Endometrium (tissue), 2 donors: ENCODE data around the gene DEGS1.

Source experiments
- FAIRE-seq: peaks from 2 replicates; lab custom pipeline; 2012; peaks lifted over from hg19 to GRCh38; lab: Jason Lieb, UNC
- donor health status: control.
- donor health status: control.

DEGS1 gene

DNA sequence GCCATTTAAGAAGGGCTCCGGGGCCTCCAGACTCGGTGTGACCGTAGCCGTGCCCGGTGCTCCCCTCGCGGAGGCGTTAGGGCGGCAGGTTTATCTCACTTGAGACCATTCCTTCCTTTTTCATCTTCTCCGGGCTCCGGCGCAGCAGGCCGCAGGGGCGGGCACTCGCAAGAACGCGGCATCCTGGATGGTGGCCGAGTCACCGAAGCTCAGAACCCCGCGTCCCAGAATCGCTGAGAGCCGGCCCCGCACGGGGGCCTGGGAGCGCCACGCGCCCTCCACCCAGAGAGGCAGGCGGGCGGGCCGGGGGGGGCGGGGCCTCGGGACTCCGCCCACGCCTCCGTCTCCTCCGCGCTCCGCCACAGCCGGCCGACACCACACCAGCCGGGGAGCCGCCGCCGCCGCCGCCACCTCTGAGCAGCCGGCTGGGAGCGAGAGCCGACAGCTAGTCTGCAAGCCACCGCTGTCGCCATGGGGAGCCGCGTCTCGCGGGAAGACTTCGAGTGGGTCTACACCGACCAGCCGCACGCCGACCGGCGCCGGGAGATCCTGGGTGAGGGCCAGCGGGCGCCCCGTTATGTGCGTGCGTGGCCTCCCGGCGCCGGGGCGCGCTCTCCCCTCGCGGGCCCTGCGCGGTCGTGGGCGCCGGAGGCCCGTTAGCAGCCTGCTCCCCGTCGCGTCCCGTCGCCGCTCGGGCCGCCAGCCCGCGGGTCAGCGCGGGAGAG, at the start of gene DEGS1:
Gene DEGS1 (plus strand): TSS at position 375 of the 725 bp plus-strand sequence. CDS start 97 bp downstream, at position 472.
- no peak for FAIRE-seq

DNA sequence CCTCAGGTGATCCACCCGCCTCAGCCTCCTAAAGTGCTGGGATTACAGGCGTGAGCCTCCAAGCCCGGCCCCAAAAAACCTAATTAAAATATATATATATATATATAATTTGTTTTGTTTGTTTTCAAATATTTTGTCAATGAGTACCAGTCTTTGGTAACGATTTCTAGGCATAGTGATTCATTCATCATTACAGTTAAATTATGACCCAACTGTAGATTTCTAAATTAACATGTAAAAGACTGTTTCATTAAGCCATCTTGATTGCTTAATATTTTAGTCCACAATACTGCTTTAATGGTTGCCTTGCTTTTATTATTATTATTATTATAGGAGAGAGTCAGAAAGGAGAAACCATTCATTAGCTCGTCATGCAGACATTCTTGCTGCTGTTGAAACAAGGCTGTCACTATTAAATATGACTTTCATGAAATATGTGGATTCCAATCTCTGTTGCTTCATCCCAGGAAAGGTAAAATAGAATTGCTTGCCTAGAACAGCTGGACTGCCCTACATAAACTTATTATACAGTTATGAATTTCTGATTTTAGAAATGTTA, 49.2 kb upstream of the DEGS1 start:
- no peak for FAIRE-seq

DNA sequence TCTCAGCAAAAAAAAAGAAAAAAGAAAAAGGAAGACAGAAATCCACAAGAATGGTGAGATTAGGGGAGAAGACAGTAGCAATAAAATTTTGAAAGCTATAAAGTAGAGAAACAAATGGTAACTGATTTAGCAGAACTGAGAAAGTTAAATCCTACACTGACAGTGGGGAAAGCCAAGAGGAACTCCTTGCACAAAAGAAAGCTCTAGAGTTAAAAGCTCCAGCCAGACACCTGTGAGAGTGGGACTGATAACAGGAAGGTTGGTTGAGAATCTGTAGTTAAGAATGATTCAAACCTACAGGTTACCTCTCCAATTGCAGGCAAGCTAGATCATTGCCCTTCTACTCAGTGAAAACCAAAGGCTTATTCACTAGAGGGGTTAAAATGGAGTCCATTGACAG, 45.5 kb upstream of the DEGS1 start:
- no peak for FAIRE-seq

DNA sequence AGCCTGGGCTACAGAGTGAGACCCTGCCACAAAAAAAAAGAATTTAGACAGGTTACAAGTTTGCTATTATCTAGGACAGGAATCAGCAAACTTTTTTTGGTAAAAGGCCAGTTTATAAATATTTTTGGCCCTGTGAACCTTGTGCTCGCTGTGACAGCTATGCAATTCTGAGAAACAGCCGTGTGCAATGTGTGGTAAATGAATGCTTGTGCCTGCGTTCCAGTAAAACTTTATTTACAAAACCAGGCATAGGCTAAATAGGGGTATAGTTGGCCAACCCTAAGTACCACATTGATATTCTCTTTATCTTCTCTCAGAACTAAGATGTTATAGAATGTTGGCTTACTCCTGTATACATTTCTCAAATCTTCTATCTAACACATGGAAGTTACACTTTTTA, 44.8 kb upstream of the DEGS1 start:
- FAIRE-seq, result no peak

DNA sequence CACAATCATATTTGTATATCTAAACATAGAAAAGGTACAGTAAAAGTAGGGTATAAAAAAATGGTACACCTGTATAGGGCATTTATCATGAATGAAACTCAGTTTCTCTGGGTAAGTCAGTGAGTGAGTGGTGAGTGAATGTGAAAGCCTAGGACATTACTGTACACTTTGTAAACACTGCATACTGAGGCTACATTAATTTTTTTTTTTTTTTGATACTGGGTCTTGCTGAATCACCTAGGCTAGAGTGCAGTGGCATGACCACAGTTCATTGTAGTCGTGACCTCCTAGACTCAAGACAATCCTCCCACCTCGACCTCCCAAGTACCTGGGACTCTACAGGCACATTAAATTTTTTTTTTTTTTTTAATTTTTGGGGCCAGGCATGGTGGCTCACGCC, 41.3 kb upstream of the DEGS1 start:
- no peak for FAIRE-seq

DNA sequence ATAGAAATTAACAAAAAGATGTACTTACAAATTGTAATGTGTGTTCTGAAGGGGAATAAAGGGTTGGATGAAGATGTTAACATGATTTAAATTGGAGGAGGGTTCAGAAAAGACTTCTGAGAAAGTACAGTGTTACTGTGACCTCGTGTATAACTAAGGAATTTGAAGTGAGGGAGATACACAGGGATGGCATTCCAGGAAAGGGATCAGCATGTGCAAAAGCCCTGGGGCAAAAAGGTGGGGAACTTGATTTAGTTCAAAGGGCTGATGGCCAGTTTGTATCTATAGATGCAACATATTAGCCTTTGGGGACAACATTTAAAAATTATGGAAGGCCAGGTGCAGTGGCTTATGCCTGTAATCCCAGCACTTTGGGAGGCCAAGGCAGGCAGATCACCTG, 33.3 kb upstream of the DEGS1 start:
- FAIRE-seq, result no peak

DNA sequence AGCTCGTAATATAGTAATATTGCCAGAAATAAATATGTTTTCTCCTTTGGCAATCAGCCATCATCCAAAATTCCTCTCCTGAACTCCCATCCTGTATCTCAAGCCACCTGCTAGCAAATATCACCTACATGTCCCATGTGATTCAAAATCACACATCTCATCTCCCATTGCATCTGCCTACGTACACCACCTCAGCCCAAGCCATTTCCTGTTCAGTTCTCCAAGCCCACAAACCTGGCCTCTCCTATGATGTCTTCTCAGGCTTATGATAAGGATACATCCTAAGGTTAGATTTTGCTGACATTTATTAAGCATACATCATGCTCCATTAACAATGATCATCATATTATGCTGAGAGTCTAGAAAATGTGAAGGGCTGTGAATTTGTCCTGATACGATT, 31.9 kb upstream of the DEGS1 start:
- FAIRE-seq, result no peak

DNA sequence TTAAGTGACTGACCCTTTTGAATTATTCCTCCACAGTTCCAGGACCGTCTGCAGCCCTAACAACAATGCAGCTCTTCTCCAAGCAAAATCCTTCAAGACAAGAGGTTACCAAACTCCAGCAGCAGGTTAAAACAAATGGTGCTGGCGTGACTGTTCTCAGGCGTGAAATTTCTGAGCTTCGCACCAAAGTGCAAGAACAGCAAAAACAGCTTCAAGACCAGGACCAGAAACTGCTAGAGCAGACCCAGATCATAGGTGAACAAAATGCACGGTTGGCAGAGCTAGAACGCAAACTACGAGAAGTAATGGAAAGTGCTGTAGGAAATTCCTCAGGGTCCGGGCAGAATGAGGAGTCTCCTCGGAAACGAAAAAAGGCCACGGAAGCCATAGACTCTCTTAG, 25.7 kb upstream of the DEGS1 start:
- FAIRE-seq, result no peak

DNA sequence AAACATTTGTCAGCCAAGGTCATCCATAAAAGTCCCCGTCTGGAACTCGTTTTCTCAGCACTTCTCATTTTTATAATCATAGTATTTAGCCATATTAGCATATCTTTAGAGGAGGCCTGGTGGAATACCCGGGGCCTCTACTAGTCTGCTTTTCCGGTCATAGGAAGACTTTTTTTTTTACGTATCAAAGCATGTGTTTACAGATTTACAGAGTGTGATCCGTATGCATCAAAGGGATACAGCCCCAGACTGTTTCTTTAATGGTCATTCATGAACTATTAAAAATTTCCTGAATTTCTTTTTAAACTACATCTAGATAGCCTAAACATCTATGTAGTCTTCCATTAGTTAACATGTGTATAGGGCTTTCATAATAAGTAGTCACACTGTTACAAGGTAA, 23.5 kb upstream of the DEGS1 start:
- no peak for FAIRE-seq

DNA sequence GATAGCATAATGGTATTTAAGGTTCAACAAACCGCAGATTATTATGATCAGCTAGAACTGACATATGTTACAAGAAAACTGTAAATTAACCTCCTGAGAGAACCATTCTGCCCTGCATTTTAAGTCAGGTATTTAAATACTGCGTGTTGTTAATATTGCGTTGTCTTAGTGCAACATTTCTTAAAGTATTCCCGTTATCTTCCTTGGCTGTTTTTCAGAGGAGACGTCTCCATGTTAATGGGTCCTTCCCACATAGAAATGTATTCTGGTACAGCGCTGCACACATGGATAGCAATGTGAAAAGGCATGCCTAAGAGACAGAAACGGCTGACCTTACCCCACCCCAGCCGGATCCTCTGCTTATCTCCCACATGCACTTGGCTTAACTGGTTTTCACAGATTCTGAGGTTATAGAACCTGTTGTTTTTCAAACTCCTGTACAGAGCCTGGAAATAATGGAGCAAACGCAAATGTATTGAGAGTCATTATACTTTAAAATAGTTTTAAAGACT, 22.8 kb upstream of the DEGS1 start:
- no peak for FAIRE-seq

DNA sequence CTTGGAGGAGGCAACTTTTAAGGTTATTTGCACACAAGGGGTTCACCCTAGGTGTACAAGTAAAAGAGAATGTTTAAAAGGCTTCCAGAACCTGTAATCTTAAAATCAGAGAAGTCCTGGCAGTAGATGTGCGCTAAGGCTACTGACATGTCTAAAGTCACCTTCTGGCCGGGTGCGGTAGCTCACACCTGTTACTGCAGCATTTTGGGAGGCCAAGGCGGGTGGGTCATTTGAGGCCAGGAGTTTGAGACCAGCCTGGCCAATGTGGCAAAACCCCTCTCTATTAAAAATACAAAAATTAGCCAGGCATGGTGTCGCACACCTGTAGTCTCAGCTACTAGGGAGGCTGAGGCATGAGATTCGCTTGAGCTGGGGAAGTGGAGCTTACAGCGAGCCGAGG, 20.3 kb upstream of the DEGS1 start:
- FAIRE-seq, result no peak

DNA sequence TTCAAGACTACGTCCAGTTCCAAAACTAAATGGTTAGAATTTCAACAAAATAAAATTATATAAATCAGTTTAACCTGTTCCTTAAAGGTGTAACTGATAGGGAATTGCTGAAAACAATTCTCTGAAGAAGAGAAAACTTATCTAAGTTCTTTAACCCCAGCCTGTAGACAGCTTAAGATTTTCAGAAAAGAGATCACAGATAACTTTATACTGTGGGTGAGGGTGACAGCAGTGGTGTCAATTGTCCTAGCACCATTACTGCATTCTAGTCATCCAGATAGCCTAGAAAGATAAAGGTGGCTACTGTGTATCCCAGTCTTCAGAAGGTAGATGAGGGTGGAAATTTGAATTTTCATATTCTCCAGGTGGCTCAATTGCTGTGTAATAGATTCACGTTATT, 19.7 kb upstream of the DEGS1 start:
- no peak for FAIRE-seq

DNA sequence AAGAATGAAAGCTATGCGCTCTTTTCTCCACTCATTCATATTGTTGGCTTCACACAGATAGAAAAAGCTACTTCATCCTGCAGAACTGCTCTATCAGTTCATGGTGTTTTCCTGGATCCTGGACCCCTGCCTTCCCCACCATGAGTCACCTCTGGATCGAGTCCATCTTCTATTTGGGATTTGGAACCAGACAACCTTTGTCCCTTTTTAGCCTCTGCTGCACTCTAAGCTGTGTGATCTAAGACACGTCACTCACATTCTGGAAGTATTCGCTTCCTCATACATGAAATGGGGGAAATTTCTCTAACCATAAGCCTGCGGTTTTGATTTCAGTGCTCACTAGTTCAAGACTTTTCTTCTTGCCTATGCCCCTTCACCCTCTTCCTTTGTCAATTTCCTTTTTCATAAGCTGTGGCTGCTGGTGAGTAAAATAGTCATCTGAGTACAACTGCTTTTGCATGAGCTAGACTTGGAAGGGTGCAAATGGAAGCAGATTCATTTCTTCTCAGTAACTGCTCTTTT, 14.1 kb upstream of the DEGS1 start:
- FAIRE-seq, result no peak

DNA sequence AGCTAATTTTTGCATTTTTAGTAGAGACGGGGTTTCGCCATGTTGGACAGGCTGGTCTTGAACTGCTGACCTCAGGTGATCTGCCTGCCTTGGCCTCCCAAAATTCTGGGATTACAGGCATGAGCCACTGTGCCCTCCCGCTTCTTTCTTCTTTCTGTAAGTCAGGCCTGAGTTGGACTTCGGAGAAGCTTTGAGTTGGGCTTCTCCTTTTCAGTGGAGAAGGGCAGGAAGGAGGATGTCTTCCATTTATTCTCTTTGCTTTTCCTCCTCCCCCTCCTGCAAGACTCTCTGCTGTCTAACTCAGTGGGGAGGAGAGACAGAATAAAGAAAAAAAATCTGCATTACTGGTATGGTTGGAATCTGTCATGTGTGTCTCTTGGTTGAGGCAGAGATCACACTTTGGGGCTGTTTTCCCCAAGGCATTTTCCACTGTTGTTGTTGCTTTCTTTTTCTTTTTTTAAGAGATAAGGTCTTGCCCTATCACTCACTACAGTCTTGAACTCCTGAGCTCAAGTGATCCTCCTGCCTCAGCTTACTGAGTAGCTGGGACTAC, 13.2 kb upstream of the DEGS1 start:
- no peak for FAIRE-seq

DNA sequence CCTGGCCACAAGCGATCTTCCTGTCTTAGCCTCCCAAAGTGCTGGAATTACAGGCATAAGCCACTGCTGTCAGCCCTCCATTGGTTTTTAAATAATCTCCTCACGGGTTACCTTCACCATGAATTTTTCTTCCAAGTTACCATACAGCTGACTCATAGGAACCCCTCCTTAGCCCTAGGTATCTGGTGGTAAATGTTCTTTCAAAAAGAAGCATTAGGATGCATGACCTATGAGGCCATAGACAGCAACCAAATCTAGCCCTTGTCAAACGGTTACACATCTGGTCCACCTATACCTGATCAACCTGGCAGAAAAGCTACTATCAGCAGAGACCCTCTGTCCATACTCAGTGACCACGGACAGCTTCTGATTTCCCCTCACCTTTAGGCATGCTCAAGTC, 12.7 kb upstream of the DEGS1 start:
- no peak for FAIRE-seq

DNA sequence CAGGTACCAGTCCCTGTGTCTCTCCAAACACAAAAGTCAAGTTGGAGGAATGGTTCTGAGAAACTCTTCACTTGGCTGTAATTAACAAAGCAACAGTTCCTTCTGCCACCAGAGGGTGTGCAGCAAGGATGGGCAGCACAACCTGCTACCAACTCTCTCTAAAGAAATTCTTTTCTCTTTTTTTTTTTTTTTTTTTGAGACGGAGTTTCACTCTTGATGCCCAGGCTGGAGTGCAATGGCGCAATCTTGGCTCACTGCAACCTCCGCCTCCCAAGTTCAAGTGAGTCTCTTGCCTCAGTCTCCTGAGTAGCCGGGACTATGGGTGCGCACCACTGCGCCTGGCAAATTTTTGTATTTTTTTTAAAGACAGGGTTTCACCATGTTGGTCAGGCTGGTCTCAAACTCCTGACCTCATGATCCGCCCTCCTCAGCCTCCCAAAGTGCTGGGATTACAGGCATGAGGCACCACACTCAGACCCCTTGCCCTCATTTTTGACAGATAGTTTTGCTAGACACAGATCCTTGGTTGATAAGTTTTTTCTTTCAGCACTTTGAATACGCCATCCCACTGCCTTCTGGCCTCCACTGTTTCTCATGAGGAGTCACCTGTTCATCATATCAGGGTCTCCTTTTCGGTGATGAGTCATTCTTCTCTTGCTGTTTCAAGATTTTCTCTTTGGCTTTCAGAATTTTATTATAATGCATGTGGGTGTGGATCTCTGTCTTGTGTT, 12.1 kb upstream of the DEGS1 start:
- no peak for FAIRE-seq

DNA sequence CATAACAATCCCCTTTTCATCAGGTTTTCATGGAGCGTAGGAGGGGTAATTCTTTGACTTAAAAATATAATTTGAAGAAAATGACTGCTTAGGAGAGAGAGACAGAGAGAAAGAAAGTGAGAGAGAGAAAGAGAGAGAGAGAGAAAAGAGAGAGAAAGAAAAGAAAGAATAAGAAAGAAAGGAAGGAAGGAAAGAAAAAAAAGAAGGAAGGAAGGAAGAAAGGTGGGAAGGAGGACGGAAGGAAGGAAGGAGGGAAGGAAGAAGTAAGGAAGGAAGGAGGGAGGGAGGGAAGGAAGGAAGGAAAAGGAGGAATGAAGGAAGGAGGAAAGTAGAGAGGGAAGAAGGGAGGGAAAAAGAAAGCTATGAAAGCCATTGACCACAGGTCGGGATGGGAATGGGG, 10.8 kb upstream of the DEGS1 start:
- FAIRE-seq, result no peak

DNA sequence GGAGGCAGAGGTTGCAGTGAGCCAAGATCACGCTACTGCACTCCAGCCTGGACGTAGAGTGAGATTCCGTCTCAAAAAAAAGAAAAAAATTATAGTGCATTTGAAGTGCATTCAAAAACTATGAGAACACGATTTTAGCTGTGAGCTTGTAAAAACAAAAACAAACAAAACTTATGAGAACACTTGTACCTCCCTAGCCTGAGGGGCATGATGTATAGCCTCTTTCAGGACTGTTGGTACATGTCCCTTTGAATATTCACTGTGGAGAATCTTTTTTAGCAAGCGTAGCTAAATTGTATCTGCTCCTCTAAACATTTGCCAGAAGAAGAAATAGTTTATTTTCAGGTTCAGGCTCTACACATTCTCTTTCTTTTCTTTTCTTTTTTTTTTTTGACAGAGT, 9.5 kb upstream of the DEGS1 start:
- FAIRE-seq, result no peak

DNA sequence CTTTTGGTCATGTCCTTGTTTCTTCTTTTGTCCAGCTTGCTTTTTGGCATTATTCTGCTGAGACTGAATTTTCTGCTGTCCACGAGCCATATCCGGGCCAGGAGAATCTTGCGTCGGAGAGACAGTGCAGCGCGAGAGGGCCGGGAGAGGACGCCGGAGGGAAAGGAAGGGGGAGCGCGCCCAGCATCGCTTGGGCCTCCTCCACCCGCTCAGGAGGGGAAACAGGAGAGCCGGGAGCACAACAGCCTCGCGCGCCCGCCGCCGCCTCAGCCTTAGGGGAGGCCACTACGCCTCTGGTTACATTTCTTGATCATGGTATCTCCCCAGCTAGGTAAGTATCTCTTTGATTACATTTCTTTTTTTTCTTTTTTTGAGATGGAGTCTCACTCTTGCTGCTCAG, 7.4 kb upstream of the DEGS1 start:
- no peak for FAIRE-seq

DNA sequence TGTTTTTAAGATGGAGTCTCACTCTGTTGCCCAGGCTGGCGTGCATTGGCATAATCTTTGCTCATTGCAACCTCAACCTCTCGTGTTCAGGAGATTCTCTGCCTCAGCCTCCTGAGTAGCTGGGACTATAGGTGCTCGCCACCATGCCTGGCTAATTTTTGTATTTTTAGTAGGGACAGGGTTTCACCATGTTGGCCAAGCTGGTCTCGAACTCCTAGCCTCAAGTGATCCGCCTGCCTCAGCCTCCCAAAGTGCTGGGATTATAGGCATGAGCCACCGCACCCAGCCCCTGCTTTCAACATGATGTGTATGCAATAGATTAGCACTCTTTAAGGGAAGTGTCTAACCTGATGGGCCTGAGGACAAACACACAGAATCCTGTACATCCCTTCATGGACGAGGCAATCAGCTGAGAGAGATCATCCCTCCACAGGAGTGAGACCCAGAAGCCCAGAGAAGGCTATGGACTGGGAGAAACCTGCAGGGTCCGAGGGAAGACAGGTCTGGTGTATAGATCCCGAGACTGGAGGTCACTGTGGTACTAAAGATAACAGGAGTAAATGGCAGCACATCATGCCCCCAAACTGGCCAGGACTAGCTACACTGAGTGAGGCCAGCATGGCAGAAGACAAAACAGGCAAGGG, 5.6 kb upstream of the DEGS1 start:
- no peak for FAIRE-seq

DNA sequence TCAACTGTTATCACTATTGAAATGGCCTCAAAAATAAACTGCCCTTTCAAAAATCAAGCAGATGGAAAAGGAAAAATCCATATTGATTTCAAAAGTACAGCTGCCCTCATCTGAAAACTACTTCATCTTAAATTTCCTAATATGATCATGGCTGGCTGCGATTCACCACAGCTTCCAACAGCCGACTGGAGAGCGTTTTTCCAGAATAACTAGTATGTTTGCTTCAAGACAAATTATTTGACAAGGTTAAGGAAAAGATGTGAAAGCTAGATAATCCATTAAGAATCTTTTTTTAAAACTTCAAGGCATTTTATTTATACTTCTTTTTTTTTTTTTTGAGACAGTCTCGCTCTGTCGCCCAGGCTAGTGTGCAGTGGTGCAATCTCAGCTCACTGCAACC, 4.1 kb upstream of the DEGS1 start:
- no peak for FAIRE-seq

DNA sequence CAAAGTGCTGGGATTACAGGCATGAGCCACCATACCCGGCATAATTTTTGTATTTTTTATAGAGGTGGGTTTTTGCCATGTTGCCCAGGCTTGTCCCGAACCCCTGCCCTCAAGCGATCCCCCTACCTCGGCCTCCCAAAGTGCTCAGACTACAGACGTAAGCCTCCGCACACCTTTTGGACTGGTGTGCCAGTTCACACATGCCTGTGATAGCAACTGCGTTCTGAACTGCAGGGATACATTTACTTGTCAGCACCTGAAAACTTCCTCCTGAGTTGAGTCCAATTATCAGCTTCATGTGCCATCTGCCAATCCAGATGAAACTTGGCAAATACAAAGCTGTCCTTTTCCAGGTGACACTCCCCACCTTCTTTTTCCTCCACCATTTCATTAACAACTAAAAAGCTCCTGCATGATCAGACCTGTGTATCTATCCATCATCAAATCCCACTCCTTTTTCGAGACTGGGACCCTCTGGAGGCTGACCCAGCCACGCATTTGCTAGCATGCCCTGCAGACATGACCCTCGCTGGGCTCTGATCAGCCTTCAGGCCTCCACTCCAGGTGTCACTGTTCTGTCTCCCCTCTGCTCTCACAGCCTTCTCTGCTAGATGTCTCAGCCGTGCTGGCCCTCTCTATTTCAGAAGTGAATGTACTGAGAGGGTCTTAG, 2.1 kb upstream of the DEGS1 start:
- FAIRE-seq, result no peak
